Activated B cell treated with CpG ODN at 0.5 μM for 24 hours (primary cell): Measurements from ENCODE around the gene LY9. TPM values are rescaled to one million over a fixed set of nuclear protein-coding genes. Genes with fewer than 3 reads are reported as not detected.
"Not testable (repeated sequence)": the region's sequence is repeated elsewhere in the genome, so short reads cannot be mapped to it uniquely, and the experiment has no call there.

Experiments used
- ATAC-seq: fragments of 200-7000 bp; cut with Tn5 transposase; one replicate; pipeline ENCODE4 v1.10.0; 2021; ENCODE audit warnings: low read depth, mild to moderate bottlenecking, moderate library complexity
- CTCF ChIA-PET: fragments of 350-600 bp; sonication (Branson Sonifier 250); formaldehyde crosslinking; loops from one replicate; lab custom pipeline; 2021; ENCODE audit warnings: antibody characterized with exemption; lab: Charles Lee
- POLR2A ChIA-PET: fragments of 350-600 bp; sonication (Branson Sonifier 250); formaldehyde crosslinking; loops from one replicate; lab custom pipeline; 2021; ENCODE audit warnings: antibody characterized with exemption; lab: Charles Lee
- DNase-seq: peaks from one replicate; pipeline ENCODE4 v3.0.0; 2022
- H3K27ac Mint-ChIP-seq: one replicate; pipeline ENCODE4 v1.8.0; 2020; ENCODE audit warnings: mixed read lengths
- H3K27me3 Mint-ChIP-seq: one replicate; pipeline ENCODE4 v1.8.0; 2021; ENCODE audit warnings: mixed read lengths
- H3K36me3 Mint-ChIP-seq: one replicate; pipeline ENCODE4 v1.8.0; 2021; ENCODE audit warnings: low read depth, mixed read lengths
- H3K4me1 Mint-ChIP-seq: one replicate; pipeline ENCODE4 v1.8.0; 2021; ENCODE audit warnings: mixed read lengths
- H3K4me3 Mint-ChIP-seq: one replicate; pipeline ENCODE4 v1.8.0; 2020; ENCODE audit warnings: mild to moderate bottlenecking, mixed read lengths
- H3K9me3 Mint-ChIP-seq: one replicate; pipeline ENCODE4 v1.8.0; 2020; ENCODE audit warnings: mixed read lengths
- CTCF ChIP-seq: fragments of 200-600 bp; IDR thresholded peaks from one replicate; pipeline ENCODE4 v1.8.0; 2022; ENCODE audit warnings: antibody characterized with exemption, mild to moderate bottlenecking
- intact Hi-C: fragments of 100-400 bp; cut with micrococcal nuclease; formaldehyde crosslinking; loops from one replicate; pipeline ENCODE4 v1.15.1; 2024
- total RNA-seq: library from RNA; stranded (reverse); gene quantifications from 2 replicates; pipeline ENCODE4 v1.2.3, GENCODE V29; 2022

LY9 gene
- total RNA-seq, 1 donor from 2014 or later: 71.6 TPM

GRCh38 chr1:160864173-160864572 is 68.2 kb downstream of the LY9 start:
- POLR2A ChIA-PET: interaction anchor here (0.6 to 0.7 kb wide), 2 partner anchors 220 to 361 kb away, joined by 5 to 6 read pairs; no protein-coding TSS in a partner anchor
- intact Hi-C loops: no loop called here
- no peak for TF ChIP-seq CTCF
- Mint-ChIP-seq H3K27ac (no peak overlapping the region), H3K4me3 (no peak overlapping the region), H3K27me3 (no peaks in the 10 kb centered on the region), H3K4me1 (peaks cover 36% of the 10 kb centered on the region), H3K36me3 (no peaks in the 10 kb centered on the region), H3K9me3 (no peaks in the 10 kb centered on the region)
- ATAC-seq: no peak
- no peak for DNase-seq
- CTCF ChIA-PET: interaction anchor here (0.8 to 1.2 kb wide), 2 partner anchors 10 to 86 kb away, joined by 3 to 4 read pairs; no protein-coding TSS in a partner anchor

GRCh38 chr1:160865337-160865736 is 69.4 kb downstream of the LY9 start:
- H3K9me3 Mint-ChIP-seq: no peaks in the 10 kb centered on the region
- H3K27ac Mint-ChIP-seq: no peak overlapping the region
- POLR2A ChIA-PET: interaction anchor here (0.6 to 0.7 kb wide), 2 partner anchors 378 to 513 kb away, joined by 3 read pairs; no protein-coding TSS in a partner anchor
- CTCF ChIA-PET: interaction anchor here (0.6 kb wide), 1 partner anchor 92 kb away, joined by 3 read pairs; no protein-coding TSS in a partner anchor
- TF ChIP-seq CTCF: no peak
- no peak for DNase-seq
- no peak overlapping the region for H3K4me3 Mint-ChIP-seq
- no peak for ATAC-seq
- H3K27me3 Mint-ChIP-seq: no peaks in the 10 kb centered on the region
- peaks cover 36% of the 10 kb centered on the region for H3K4me1 Mint-ChIP-seq
- intact Hi-C loops: no loop called here
- no peaks in the 10 kb centered on the region for H3K36me3 Mint-ChIP-seq

GRCh38 chr1:160866001-160866694 is 70.2 kb downstream of the LY9 start:
- H3K36me3 Mint-ChIP-seq: no peaks in the 10 kb centered on the region
- ATAC-seq (no peak), DNase-seq (no peak)
- peaks cover 35% of the 10 kb centered on the region for H3K4me1 Mint-ChIP-seq
- no peak overlapping the region for H3K4me3 Mint-ChIP-seq
- intact Hi-C loops: no loop called here
- H3K9me3 Mint-ChIP-seq: no peaks in the 10 kb centered on the region
- H3K27me3 Mint-ChIP-seq: no peaks in the 10 kb centered on the region
- ChIA-PET CTCF (no interaction called here), POLR2A (no interaction called here)
- H3K27ac Mint-ChIP-seq: no peak overlapping the region
- TF ChIP-seq CTCF: no peak

GRCh38 chr1:160866695-160867260 is 70.8 kb downstream of the LY9 start:
- Mint-ChIP-seq H3K9me3 (no peaks in the 10 kb centered on the region), H3K4me1 (peaks cover 31% of the 10 kb centered on the region), H3K4me3 (no peak overlapping the region), H3K36me3 (no peaks in the 10 kb centered on the region), H3K27me3 (no peaks in the 10 kb centered on the region), H3K27ac (no peak overlapping the region)
- no peak for DNase-seq
- ChIA-PET CTCF (no interaction called here), POLR2A (no interaction called here)
- ATAC-seq: no peak
- TF ChIP-seq CTCF: no peak
- intact Hi-C loops: no loop called here

- H3K9me3 Mint-ChIP-seq, ATAC-seq, H3K36me3 Mint-ChIP-seq, H3K27me3 Mint-ChIP-seq, POLR2A ChIA-PET, CTCF ChIA-PET, intact Hi-C loops, H3K4me3 Mint-ChIP-seq, DNase-seq: not testable (repeated sequence)
- H3K27ac Mint-ChIP-seq: peak overlapping the region; percentile 2
- H3K4me1 Mint-ChIP-seq: peaks cover 23% of the 10 kb centered on the region
Measured at GRCh38 chr1:160867651-160868050, 71.7 kb downstream of the LY9 start.
